Measurements from ENCODE around the gene OR1S2. TPM values are rescaled to one million over a fixed set of nuclear protein-coding genes. Genes with fewer than 3 reads are reported as not detected.

Gene OR1S2
- total RNA-seq, 1 experiment from 2014 or later: not detected

GRCh38 chr11:58192229-58192628 is 11.7 kb downstream of the OR1S2 start:
- Histone ChIP-seq H3K79me2 (ENCODE audit: low read length) (no peaks in the 10 kb centered on the region), H3K9ac (ENCODE audit: low read length) (no peak overlapping the region), H3K4me1 (ENCODE audit: insufficient read depth, low read length) (no peaks in the 10 kb centered on the region), H4K20me1 (ENCODE audit: low read length) (no peaks in the 10 kb centered on the region), H3K4me2 (ENCODE audit: low read length) (no peak overlapping the region), H3K4me3 (ENCODE audit: low read length) (no peak overlapping the region), H2AFZ (ENCODE audit: low read length) (no peak overlapping the region), H3F3A (ENCODE audit: low read length, unreplicated experiment) (no peaks in the 10 kb centered on the region), H3K36me3 (ENCODE audit: low read depth, low read length) (no peaks in the 10 kb centered on the region), H3K9me3 (ENCODE audit: low read length) (no peaks in the 10 kb centered on the region), H3K9me2 (replicated peaks; ENCODE audit: low read length) (no peaks in the 10 kb centered on the region), H3K27me3 (ENCODE audit: low read length) (peaks cover 7% of the 10 kb centered on the region; the same call in 1 of the 2 replicates), H3K27ac (ENCODE audit: low read length) (no peak overlapping the region)
- CTCF ChIA-PET: no interaction called here
- POLR2A ChIA-PET (ENCODE audit: unreplicated experiment): no interaction called here
- intact Hi-C loops (cut with micrococcal nuclease): no loop called here
- ATAC-seq (no peak), DNase-seq (peak; percentile 11)
- TF ChIP-seq EZH2phosphoT487 (IDR thresholded peaks at IDR 0.05; ENCODE audit: borderline replicate concordance, low read length) (no peak), CTCF (conservative IDR thresholded peaks at IDR 0.05; ENCODE audit: low read depth, low read length) (no peak), EZH2 (IDR thresholded peaks at IDR 0.05; ENCODE audit: low read length, unreplicated experiment) (no peak)
- no TSS peak for BruUV-seq (replicated peaks)

GRCh38 chr11:58188770-58189169 is 15.2 kb downstream of the OR1S2 start, which contains the start of gene OR9Q2:
TSS of gene OR9Q2 (plus strand) at chr11:58189070. CDS start at chr11:58190491, 1,421 bp downstream.
- ATAC-seq (no peak), DNase-seq (no peak)
- H3K79me2 ChIP-seq (ENCODE audit: low read length): no peaks in the 10 kb centered on the region
- ChIA-PET POLR2A (ENCODE audit: unreplicated experiment) (no interaction called here), CTCF (no interaction called here)
- BruUV-seq (replicated peaks): no TSS peak
- H3F3A ChIP-seq (ENCODE audit: low read length, unreplicated experiment): no peaks in the 10 kb centered on the region
- TF ChIP-seq EZH2 (IDR thresholded peaks at IDR 0.05; ENCODE audit: low read length, unreplicated experiment) (no peak), EZH2phosphoT487 (IDR thresholded peaks at IDR 0.05; ENCODE audit: borderline replicate concordance, low read length) (no peak), CTCF (conservative IDR thresholded peaks at IDR 0.05; ENCODE audit: low read depth, low read length) (no peak)
- no peak within 1 kb of the TSS for H3K9ac ChIP-seq (ENCODE audit: low read length)
- no peaks in the 10 kb centered on the region for H4K20me1 ChIP-seq (ENCODE audit: low read length)
- no peak within 1 kb of the TSS for H3K4me2 ChIP-seq (ENCODE audit: low read length)
- no peak within 1 kb of the TSS for H2AFZ ChIP-seq (ENCODE audit: low read length)
- H3K4me1 ChIP-seq (ENCODE audit: insufficient read depth, low read length): no peaks in the 10 kb centered on the region
- H3K9me3 ChIP-seq (ENCODE audit: low read length): no peaks in the 10 kb centered on the region
- H3K27me3 ChIP-seq (ENCODE audit: low read length): peaks cover 7% of the 10 kb centered on the region; the same call in 1 of the 2 replicates
- no peaks in the 10 kb centered on the region for H3K36me3 ChIP-seq (ENCODE audit: low read depth, low read length)
- H3K27ac ChIP-seq (ENCODE audit: low read length): no peak within 1 kb of the TSS
- H3K9me2 ChIP-seq (replicated peaks; ENCODE audit: low read length): no peaks in the 10 kb centered on the region
- intact Hi-C loops (cut with micrococcal nuclease): no loop called here
- H3K4me3 ChIP-seq (ENCODE audit: low read length): no peak within 1 kb of the TSS

GRCh38 chr11:58186938-58187337 is 17.0 kb downstream of the OR1S2 start:
- Histone ChIP-seq H3F3A (ENCODE audit: low read length, unreplicated experiment) (no peaks in the 10 kb centered on the region), H3K27me3 (ENCODE audit: low read length) (peaks cover 7% of the 10 kb centered on the region; the same call in 1 of the 2 replicates), H3K9ac (ENCODE audit: low read length) (no peak overlapping the region), H3K36me3 (ENCODE audit: low read depth, low read length) (no peaks in the 10 kb centered on the region), H3K4me1 (ENCODE audit: insufficient read depth, low read length) (no peaks in the 10 kb centered on the region), H3K27ac (ENCODE audit: low read length) (no peak overlapping the region), H2AFZ (ENCODE audit: low read length) (no peak overlapping the region), H3K4me2 (ENCODE audit: low read length) (no peak overlapping the region), H3K9me3 (ENCODE audit: low read length) (no peaks in the 10 kb centered on the region), H4K20me1 (ENCODE audit: low read length) (no peaks in the 10 kb centered on the region), H3K79me2 (ENCODE audit: low read length) (no peaks in the 10 kb centered on the region), H3K4me3 (ENCODE audit: low read length) (no peak overlapping the region), H3K9me2 (replicated peaks; ENCODE audit: low read length) (no peaks in the 10 kb centered on the region)
- TF ChIP-seq CTCF (conservative IDR thresholded peaks at IDR 0.05; ENCODE audit: low read depth, low read length) (no peak), EZH2 (IDR thresholded peaks at IDR 0.05; ENCODE audit: low read length, unreplicated experiment) (no peak), EZH2phosphoT487 (IDR thresholded peaks at IDR 0.05; ENCODE audit: borderline replicate concordance, low read length) (no peak)
- POLR2A ChIA-PET (ENCODE audit: unreplicated experiment): no interaction called here
- CTCF ChIA-PET: no interaction called here
- DNase-seq (no peak), ATAC-seq (no peak)
- intact Hi-C loops (cut with micrococcal nuclease): no loop called here
- no TSS peak for BruUV-seq (replicated peaks)
